ENCODE results near the gene TRPM8.
"Not testable (repeated sequence)": the region's sequence is repeated elsewhere in the genome, so short reads cannot be mapped to it uniquely, and the experiment has no call there.

The TRPM8 gene

GRCh38 chr2:233917116-233917515, at the start of gene TRPM8:
TRPM8 (plus strand) TSS chr2:233917373; CDS start chr2:233926538, 9,165 bp downstream.
- DNase-seq = no peak

- DNase-seq = peak; percentile 61
Measured at GRCh38 chr2:233867993-233868532, 49.1 kb upstream of the TRPM8 start, which contains the start of gene MSL3B. MSL3B (minus strand) TSS chr2:233868386.

GRCh38 chr2:233871432-233871831, 45.7 kb upstream of the TRPM8 start:
- DNase-seq = no peak

GRCh38 chr2:233872125-233872524, 45.0 kb upstream of the TRPM8 start:
- not testable (repeated sequence) for DNase-seq

- no peak for DNase-seq
Measured at GRCh38 chr2:233882353-233882752, 34.8 kb upstream of the TRPM8 start.

- DNase-seq = no peak
Measured at GRCh38 chr2:233892793-233893192, 24.4 kb upstream of the TRPM8 start.

- DNase-seq = not testable (repeated sequence)
Measured at GRCh38 chr2:233896253-233896652, 20.9 kb upstream of the TRPM8 start.

- DNase-seq = no peak
Measured at GRCh38 chr2:233901367-233901766, 15.8 kb upstream of the TRPM8 start.

- DNase-seq = no peak
Measured at GRCh38 chr2:233901884-233902283, 15.3 kb upstream of the TRPM8 start.

- DNase-seq = no peak
Measured at GRCh38 chr2:233905945-233906344, 11.2 kb upstream of the TRPM8 start.

- no peak for DNase-seq
Measured at GRCh38 chr2:233907627-233908026, 9.5 kb upstream of the TRPM8 start.

- DNase-seq = no peak
Measured at GRCh38 chr2:233912691-233913423, 4.3 kb upstream of the TRPM8 start.

GRCh38 chr2:233915128-233915527, 2.0 kb upstream of the TRPM8 start:
- DNase-seq = no peak

- no peak for DNase-seq
Measured at GRCh38 chr2:233919319-233919718, 2.1 kb downstream of the TRPM8 start.

GRCh38 chr2:233919938-233920337, 2.8 kb downstream of the TRPM8 start:
- peak; percentile 8 for DNase-seq

GRCh38 chr2:233922471-233922870, 5.3 kb downstream of the TRPM8 start:
- no peak for DNase-seq

- no peak for DNase-seq
Measured at GRCh38 chr2:233925402-233925801, 8.2 kb downstream of the TRPM8 start.

GRCh38 chr2:233926806-233927205, 9.6 kb downstream of the TRPM8 start:
- no peak for DNase-seq

GRCh38 chr2:233928594-233929351, 11.6 kb downstream of the TRPM8 start:
- DNase-seq = peak; percentile 7

GRCh38 chr2:233929352-233930022, 12.3 kb downstream of the TRPM8 start:
- no peak for DNase-seq

- no peak for DNase-seq
Measured at GRCh38 chr2:233934524-233934923, 17.4 kb downstream of the TRPM8 start.

- DNase-seq = no peak
Measured at GRCh38 chr2:233935426-233935825, 18.3 kb downstream of the TRPM8 start.

GRCh38 chr2:233936089-233936488, 18.9 kb downstream of the TRPM8 start:
- no peak for DNase-seq

Measured in CD4-positive, alpha-beta T cell treated with Interleukin-17A for 1 hour (primary cell).